ENCODE measurements around the gene PVALEF.

The PVALEF gene

GRCh38 chr17:81123052-81124048 lies 42.0 kb upstream of the PVALEF start:
- H3K27ac ChIP-seq (ENCODE audit: low read depth, low read length): no peak overlapping the region
- H3K4me3 ChIP-seq (ENCODE audit: low read depth in 1 of 2, low read length in 2 of 2): no peak overlapping the region
- H3K9me3 ChIP-seq (ENCODE audit: low read length): no peaks in the 10 kb centered on the region
- peaks cover 0 to 23% of the 10 kb centered on the region in 2 donors for H3K27me3 ChIP-seq (ENCODE audit: control insufficient read depth in 1 of 2, insufficient read depth in 2 of 2, low read length in 2 of 2)
- H3K4me1 ChIP-seq (ENCODE audit: insufficient read depth, low read length): peaks cover 7% of the 10 kb centered on the region
- H3K9ac ChIP-seq (ENCODE audit: low read length): no peak overlapping the region
- H3K36me3 ChIP-seq (ENCODE audit: insufficient read depth, low read length): no peaks in the 10 kb centered on the region

- Histone ChIP-seq H3K9ac (ENCODE audit: low read length) (no peak overlapping the region), H3K4me3 (ENCODE audit: low read depth in 1 of 2, low read length in 2 of 2) (no peak overlapping the region)
Observed at GRCh38 chr17:81124377-81124776, 40.9 kb upstream of the PVALEF start.

GRCh38 chr17:81125573-81126081 lies 39.7 kb upstream of the PVALEF start:
- H3K9me3 ChIP-seq (ENCODE audit: low read length): no peaks in the 10 kb centered on the region

More at GRCh38 chr17:81124377-81124776, 40.9 kb upstream of the PVALEF start:
- Histone ChIP-seq H3K27me3 (ENCODE audit: control insufficient read depth in 1 of 2, insufficient read depth in 2 of 2, low read length in 2 of 2) (peaks cover 0 to 13% of the 10 kb centered on the region in 2 donors), H3K4me1 (ENCODE audit: insufficient read depth, low read length) (no peaks in the 10 kb centered on the region), H3K9me3 (ENCODE audit: low read length) (no peaks in the 10 kb centered on the region), H3K36me3 (ENCODE audit: insufficient read depth, low read length) (no peaks in the 10 kb centered on the region), H3K27ac (ENCODE audit: low read depth, low read length) (no peak overlapping the region)

GRCh38 chr17:81126281-81127132 lies 38.8 kb upstream of the PVALEF start:
- Histone ChIP-seq H3K27ac (ENCODE audit: low read depth, low read length) (no peak overlapping the region), H3K4me1 (ENCODE audit: insufficient read depth, low read length) (no peaks in the 10 kb centered on the region), H3K9me3 (ENCODE audit: low read length) (no peaks in the 10 kb centered on the region), H3K27me3 (ENCODE audit: control insufficient read depth in 1 of 2, insufficient read depth in 2 of 2, low read length in 2 of 2) (peaks cover 0 to 4% of the 10 kb centered on the region in 2 donors), H3K4me3 (ENCODE audit: low read depth in 1 of 2, low read length in 2 of 2) (no peak overlapping the region), H3K36me3 (ENCODE audit: insufficient read depth, low read length) (no peaks in the 10 kb centered on the region), H3K9ac (ENCODE audit: low read length) (no peak overlapping the region)

More at GRCh38 chr17:81125573-81126081, 39.7 kb upstream of the PVALEF start:
- H3K27ac ChIP-seq (ENCODE audit: low read depth, low read length): no peak overlapping the region
- H3K27me3 ChIP-seq (ENCODE audit: control insufficient read depth in 1 of 2, insufficient read depth in 2 of 2, low read length in 2 of 2): peaks cover 0 to 4% of the 10 kb centered on the region in 2 donors
- H3K4me1 ChIP-seq (ENCODE audit: insufficient read depth, low read length): no peaks in the 10 kb centered on the region
- H3K4me3 ChIP-seq (ENCODE audit: low read depth in 1 of 2, low read length in 2 of 2): no peak overlapping the region
- H3K36me3 ChIP-seq (ENCODE audit: insufficient read depth, low read length): no peaks in the 10 kb centered on the region
- H3K9ac ChIP-seq (ENCODE audit: low read length): no peak overlapping the region

- no peaks in the 10 kb centered on the region for H3K4me1 ChIP-seq (ENCODE audit: insufficient read depth, low read length)
Observed at GRCh38 chr17:81127133-81127455, 38.2 kb upstream of the PVALEF start.

GRCh38 chr17:81127526-81128177 lies 37.7 kb upstream of the PVALEF start:
- H3K4me3 ChIP-seq (ENCODE audit: low read depth in 1 of 2, low read length in 2 of 2): no peak overlapping the region
- peaks cover 0 to 4% of the 10 kb centered on the region in 2 donors for H3K27me3 ChIP-seq (ENCODE audit: control insufficient read depth in 1 of 2, insufficient read depth in 2 of 2, low read length in 2 of 2)
- H3K36me3 ChIP-seq (ENCODE audit: insufficient read depth, low read length): no peaks in the 10 kb centered on the region
- H3K9ac ChIP-seq (ENCODE audit: low read length): no peak overlapping the region
- no peaks in the 10 kb centered on the region for H3K4me1 ChIP-seq (ENCODE audit: insufficient read depth, low read length)
- H3K27ac ChIP-seq (ENCODE audit: low read depth, low read length): no peak overlapping the region
- H3K9me3 ChIP-seq (ENCODE audit: low read length): no peaks in the 10 kb centered on the region

More at GRCh38 chr17:81127133-81127455, 38.2 kb upstream of the PVALEF start:
- Histone ChIP-seq H3K9ac (ENCODE audit: low read length) (no peak overlapping the region), H3K4me3 (ENCODE audit: low read depth in 1 of 2, low read length in 2 of 2) (no peak overlapping the region), H3K27ac (ENCODE audit: low read depth, low read length) (no peak overlapping the region), H3K36me3 (ENCODE audit: insufficient read depth, low read length) (no peaks in the 10 kb centered on the region), H3K27me3 (ENCODE audit: control insufficient read depth in 1 of 2, insufficient read depth in 2 of 2, low read length in 2 of 2) (peaks cover 0 to 4% of the 10 kb centered on the region in 2 donors), H3K9me3 (ENCODE audit: low read length) (no peaks in the 10 kb centered on the region)

- no peak overlapping the region for H3K9ac ChIP-seq (ENCODE audit: low read length)
- no peak overlapping the region for H3K27ac ChIP-seq (ENCODE audit: low read depth, low read length)
- no peaks in the 10 kb centered on the region for H3K9me3 ChIP-seq (ENCODE audit: low read length)
- H3K4me1 ChIP-seq (ENCODE audit: insufficient read depth, low read length): no peaks in the 10 kb centered on the region
- no peak overlapping the region for H3K4me3 ChIP-seq (ENCODE audit: low read depth in 1 of 2, low read length in 2 of 2)
- no peaks in the 10 kb centered on the region for H3K36me3 ChIP-seq (ENCODE audit: insufficient read depth, low read length)
- H3K27me3 ChIP-seq (ENCODE audit: control insufficient read depth in 1 of 2, insufficient read depth in 2 of 2, low read length in 2 of 2): peaks cover 0 to 4% of the 10 kb centered on the region in 2 donors
Observed at GRCh38 chr17:81128338-81128737, 37.0 kb upstream of the PVALEF start.

GRCh38 chr17:81128774-81129173 lies 36.5 kb upstream of the PVALEF start:
- Histone ChIP-seq H3K4me3 (ENCODE audit: low read depth in 1 of 2, low read length in 2 of 2) (no peak overlapping the region), H3K9me3 (ENCODE audit: low read length) (no peaks in the 10 kb centered on the region), H3K4me1 (ENCODE audit: insufficient read depth, low read length) (no peaks in the 10 kb centered on the region), H3K9ac (ENCODE audit: low read length) (no peak overlapping the region), H3K27ac (ENCODE audit: low read depth, low read length) (no peak overlapping the region), H3K27me3 (ENCODE audit: control insufficient read depth in 1 of 2, insufficient read depth in 2 of 2, low read length in 2 of 2) (peaks cover 0 to 4% of the 10 kb centered on the region in 2 donors), H3K36me3 (ENCODE audit: insufficient read depth, low read length) (no peaks in the 10 kb centered on the region)

- Histone ChIP-seq H3K9ac (ENCODE audit: low read length) (no peak overlapping the region), H3K9me3 (ENCODE audit: low read length) (no peaks in the 10 kb centered on the region), H3K27me3 (ENCODE audit: control insufficient read depth in 1 of 2, insufficient read depth in 2 of 2, low read length in 2 of 2) (peaks cover 0 to 4% of the 10 kb centered on the region in 2 donors), H3K27ac (ENCODE audit: low read depth, low read length) (no peak overlapping the region), H3K36me3 (ENCODE audit: insufficient read depth, low read length) (no peaks in the 10 kb centered on the region), H3K4me1 (ENCODE audit: insufficient read depth, low read length) (no peaks in the 10 kb centered on the region), H3K4me3 (ENCODE audit: low read depth in 1 of 2, low read length in 2 of 2) (no peak overlapping the region)
Observed at GRCh38 chr17:81129289-81129688, 36.0 kb upstream of the PVALEF start.

- Histone ChIP-seq H3K4me1 (ENCODE audit: insufficient read depth, low read length) (no peaks in the 10 kb centered on the region), H3K27me3 (ENCODE audit: control insufficient read depth in 1 of 2, insufficient read depth in 2 of 2, low read length in 2 of 2) (peaks cover 0 to 4% of the 10 kb centered on the region in 2 donors), H3K9me3 (ENCODE audit: low read length) (no peaks in the 10 kb centered on the region), H3K36me3 (ENCODE audit: insufficient read depth, low read length) (no peaks in the 10 kb centered on the region), H3K9ac (ENCODE audit: low read length) (no peak overlapping the region), H3K27ac (ENCODE audit: low read depth, low read length) (no peak overlapping the region), H3K4me3 (ENCODE audit: low read depth in 1 of 2, low read length in 2 of 2) (no peak overlapping the region)
Observed at GRCh38 chr17:81129711-81130367, 35.5 kb upstream of the PVALEF start.

Data from muscle layer of colon (tissue), 2 donors.